ENCODE measurements around the gene MED13L. TPM values are rescaled to one million over a fixed set of nuclear protein-coding genes. Genes with fewer than 3 reads are reported as not detected.

Gene MED13L
- polyA plus RNA-seq, 1 donor from 2014 or later, result 10.7 TPM

GRCh38 chr12:116116650-116117424 lies 160.7 kb downstream of the MED13L start:
- H3K36me3 Mint-ChIP-seq, result peaks cover 2% of the 10 kb centered on the region
- H3K4me1 Mint-ChIP-seq, result peaks cover 38 to 52% (median 46%) of the 10 kb centered on the region in 3 donors
- H3K27me3 Mint-ChIP-seq, result no peaks in the 10 kb centered on the region
- H3K4me3 Mint-ChIP-seq, result no peak overlapping the region
- H3K27ac Mint-ChIP-seq, result peak overlapping the region in 1 of 3 donors; percentile 64
- no peaks in the 10 kb centered on the region for H3K9me3 Mint-ChIP-seq

DNA sequence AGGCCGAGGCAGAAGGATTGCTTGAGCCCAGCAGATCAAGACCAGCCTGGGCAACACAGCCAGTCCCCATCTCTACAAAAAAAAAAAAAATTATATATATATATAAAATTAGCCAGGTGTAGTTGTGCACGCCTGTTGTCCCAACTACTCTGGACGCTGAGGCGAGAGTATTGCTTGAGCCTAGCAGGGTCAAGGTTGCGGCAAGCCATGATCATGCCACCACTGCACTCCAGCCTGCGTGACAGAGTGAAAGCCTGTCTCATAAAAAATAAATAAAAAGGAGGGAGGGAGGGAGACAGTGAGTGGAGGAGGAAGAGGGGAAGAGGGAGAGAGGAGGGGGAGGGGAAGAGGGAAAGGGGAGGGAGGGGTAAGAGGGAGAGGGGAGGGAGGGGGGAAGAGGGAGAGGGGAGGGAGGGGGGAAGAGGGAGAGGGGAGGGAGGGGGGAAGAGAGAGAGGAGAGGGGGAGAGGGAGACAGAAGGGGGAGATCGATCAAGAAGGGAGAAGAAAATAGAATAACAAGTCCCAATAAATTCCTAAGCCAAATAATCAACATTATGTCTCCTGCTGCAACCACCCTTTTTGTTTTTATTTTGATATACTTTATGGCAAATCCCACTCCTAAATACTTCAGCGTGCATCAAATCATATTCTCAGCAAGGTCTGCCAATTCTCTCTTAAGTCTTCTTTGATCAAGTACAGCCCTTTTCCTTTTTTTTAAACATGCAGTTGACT lies 163.9 kb downstream of the MED13L start:
- Mint-ChIP-seq H3K27ac (peak overlapping the region in 1 of 3 donors; percentile 9), H3K27me3 (no peaks in the 10 kb centered on the region), H3K4me3 (no peak overlapping the region), H3K36me3 (peaks cover 2% of the 10 kb centered on the region), H3K9me3 (no peaks in the 10 kb centered on the region), H3K4me1 (peaks cover 22 to 43% (median 24%) of the 10 kb centered on the region in 3 donors)

GRCh38 chr12:116106870-116107269 lies 170.6 kb downstream of the MED13L start:
- peaks cover 7 to 23% (median 18%) of the 10 kb centered on the region in 3 donors for H3K4me1 Mint-ChIP-seq
- no peak overlapping the region for H3K4me3 Mint-ChIP-seq
- peaks cover 15% of the 10 kb centered on the region for H3K36me3 Mint-ChIP-seq
- no peaks in the 10 kb centered on the region for H3K9me3 Mint-ChIP-seq
- H3K27me3 Mint-ChIP-seq, result no peaks in the 10 kb centered on the region
- H3K27ac Mint-ChIP-seq, result no peak overlapping the region

GRCh38 chr12:116104167-116104767 lies 173.2 kb downstream of the MED13L start:
- Mint-ChIP-seq H3K27ac (no peak overlapping the region), H3K4me3 (no peak overlapping the region), H3K27me3 (no peaks in the 10 kb centered on the region), H3K4me1 (peaks cover 18 to 34% (median 32%) of the 10 kb centered on the region in 3 donors), H3K36me3 (peaks cover 12% of the 10 kb centered on the region), H3K9me3 (no peaks in the 10 kb centered on the region)

DNA sequence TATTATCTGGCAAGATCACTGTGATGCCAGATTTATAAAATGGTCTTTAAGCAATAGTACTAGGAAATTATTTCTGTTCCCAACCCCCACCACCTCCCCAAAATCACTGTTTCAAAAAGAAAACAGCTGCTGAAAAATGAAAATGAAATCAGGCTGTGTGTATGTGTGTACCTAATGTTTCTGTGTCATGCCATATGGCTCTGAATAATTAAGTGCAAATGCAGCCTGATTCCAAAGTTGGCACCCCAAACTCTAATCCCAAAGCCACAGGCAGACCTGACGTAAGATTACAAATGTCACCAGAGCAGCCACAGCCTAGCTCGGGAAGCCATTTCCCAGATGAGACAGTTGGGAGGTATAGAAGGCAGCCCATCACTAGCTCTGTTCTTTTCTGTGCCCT lies 175.5 kb downstream of the MED13L start:
- no peaks in the 10 kb centered on the region for H3K9me3 Mint-ChIP-seq
- peaks cover 10% of the 10 kb centered on the region for H3K36me3 Mint-ChIP-seq
- H3K27me3 Mint-ChIP-seq, result no peaks in the 10 kb centered on the region
- H3K27ac Mint-ChIP-seq, result no peak overlapping the region
- H3K4me3 Mint-ChIP-seq, result no peak overlapping the region
- peaks cover 23 to 39% (median 37%) of the 10 kb centered on the region in 3 donors for H3K4me1 Mint-ChIP-seq

GRCh38 chr12:116099652-116100432 lies 177.7 kb downstream of the MED13L start:
- Mint-ChIP-seq H3K4me3 (peak overlapping the region in 1 of 4 donors; percentile 73), H3K27me3 (no peaks in the 10 kb centered on the region), H3K36me3 (no peaks in the 10 kb centered on the region), H3K4me1 (peaks cover 23 to 34% (median 33%) of the 10 kb centered on the region in 3 donors), H3K27ac (no peak overlapping the region), H3K9me3 (no peaks in the 10 kb centered on the region)

- no peaks in the 10 kb centered on the region for H3K27me3 Mint-ChIP-seq
- no peaks in the 10 kb centered on the region for H3K36me3 Mint-ChIP-seq
- no peak overlapping the region for H3K4me3 Mint-ChIP-seq
- no peaks in the 10 kb centered on the region for H3K9me3 Mint-ChIP-seq
- H3K4me1 Mint-ChIP-seq, result peaks cover 20 to 37% (median 30%) of the 10 kb centered on the region in 3 donors
- peak overlapping the region in 1 of 3 donors; percentile 53 for H3K27ac Mint-ChIP-seq
Observed at GRCh38 chr12:116096874-116097273, 180.6 kb downstream of the MED13L start.

- Mint-ChIP-seq H3K27ac (no peak overlapping the region), H3K4me3 (no peak overlapping the region)
Observed at GRCh38 chr12:116094475-116094874, 183.0 kb downstream of the MED13L start.

GRCh38 chr12:116093915-116094314 lies 183.6 kb downstream of the MED13L start:
- no peaks in the 10 kb centered on the region for H3K36me3 Mint-ChIP-seq
- H3K9me3 Mint-ChIP-seq, result no peaks in the 10 kb centered on the region
- H3K27me3 Mint-ChIP-seq, result no peaks in the 10 kb centered on the region
- H3K4me1 Mint-ChIP-seq, result peaks cover 5 to 21% (median 19%) of the 10 kb centered on the region in 3 donors
- H3K27ac Mint-ChIP-seq, result peak overlapping the region in 1 of 3 donors; percentile 35
- H3K4me3 Mint-ChIP-seq, result no peak overlapping the region

More at GRCh38 chr12:116094475-116094874, 183.0 kb downstream of the MED13L start:
- H3K27me3 Mint-ChIP-seq, result no peaks in the 10 kb centered on the region
- peaks cover 10 to 25% (median 25%) of the 10 kb centered on the region in 3 donors for H3K4me1 Mint-ChIP-seq
- H3K36me3 Mint-ChIP-seq, result no peaks in the 10 kb centered on the region
- H3K9me3 Mint-ChIP-seq, result no peaks in the 10 kb centered on the region

DNA sequence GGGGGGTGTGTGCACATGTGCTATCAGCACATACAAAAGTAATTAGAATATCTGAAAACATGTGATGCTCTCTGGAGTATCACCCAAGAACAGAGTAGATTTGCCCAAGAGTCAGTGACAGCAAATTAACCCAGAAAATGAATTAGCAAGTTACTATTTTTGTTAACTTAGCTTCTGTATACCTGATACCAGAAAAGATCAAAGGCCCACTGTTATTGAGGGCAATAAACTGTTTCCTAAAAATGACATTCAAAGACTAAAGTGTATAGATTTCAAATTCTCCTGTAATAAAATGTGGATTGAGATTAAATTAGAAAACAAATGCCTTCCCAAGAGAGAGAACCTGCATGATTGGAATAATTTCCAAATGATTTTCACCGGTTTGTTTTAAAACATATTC lies 184.7 kb downstream of the MED13L start:
- Mint-ChIP-seq H3K27me3 (no peaks in the 10 kb centered on the region), H3K36me3 (no peaks in the 10 kb centered on the region), H3K4me1 (peaks cover 12 to 30% (median 28%) of the 10 kb centered on the region in 3 donors), H3K27ac (no peak overlapping the region), H3K9me3 (no peaks in the 10 kb centered on the region), H3K4me3 (no peak overlapping the region)

DNA sequence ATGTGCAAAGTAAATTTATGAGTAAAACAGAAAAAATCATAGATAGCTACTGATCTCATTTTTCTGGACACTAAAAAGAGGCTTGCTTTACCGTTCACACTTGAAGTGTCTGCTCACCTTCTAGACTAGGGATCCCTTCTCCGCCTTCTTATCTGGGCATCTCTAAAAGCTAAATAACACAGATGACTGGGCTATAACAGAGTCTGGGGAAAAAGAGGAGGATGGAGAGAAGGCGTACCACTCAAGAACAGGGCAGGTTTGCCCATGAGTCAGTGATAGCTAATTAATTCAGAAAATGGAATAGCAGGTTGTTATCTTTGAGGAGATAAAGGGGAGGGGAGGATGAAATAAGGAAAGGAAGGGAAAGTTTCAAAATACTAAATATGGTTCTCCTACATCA lies 185.3 kb downstream of the MED13L start:
- peaks cover 2% of the 10 kb centered on the region for H3K36me3 Mint-ChIP-seq
- no peak overlapping the region for H3K4me3 Mint-ChIP-seq
- peaks cover 16 to 36% (median 32%) of the 10 kb centered on the region in 3 donors for H3K4me1 Mint-ChIP-seq
- H3K27ac Mint-ChIP-seq, result peak overlapping the region in 1 of 3 donors; percentile 55
- no peaks in the 10 kb centered on the region for H3K9me3 Mint-ChIP-seq
- H3K27me3 Mint-ChIP-seq, result no peaks in the 10 kb centered on the region

- no peaks in the 10 kb centered on the region for H3K9me3 Mint-ChIP-seq
- H3K36me3 Mint-ChIP-seq, result peaks cover 2% of the 10 kb centered on the region
- no peak overlapping the region for H3K4me3 Mint-ChIP-seq
- no peak overlapping the region for H3K27ac Mint-ChIP-seq
- H3K4me1 Mint-ChIP-seq, result peaks cover 16 to 39% (median 32%) of the 10 kb centered on the region in 3 donors
- no peaks in the 10 kb centered on the region for H3K27me3 Mint-ChIP-seq
Observed at GRCh38 chr12:116091579-116091978, 185.9 kb downstream of the MED13L start.

GRCh38 chr12:116090516-116090915 lies 187.0 kb downstream of the MED13L start:
- Mint-ChIP-seq H3K9me3 (no peaks in the 10 kb centered on the region), H3K36me3 (peaks cover 2% of the 10 kb centered on the region), H3K4me3 (no peak overlapping the region), H3K27ac (no peak overlapping the region), H3K27me3 (no peaks in the 10 kb centered on the region), H3K4me1 (peaks cover 22 to 42% (median 36%) of the 10 kb centered on the region in 3 donors)

- peaks cover 23 to 45% (median 36%) of the 10 kb centered on the region in 3 donors for H3K4me1 Mint-ChIP-seq
- peaks cover 2% of the 10 kb centered on the region for H3K36me3 Mint-ChIP-seq
- no peaks in the 10 kb centered on the region for H3K27me3 Mint-ChIP-seq
- no peaks in the 10 kb centered on the region for H3K9me3 Mint-ChIP-seq
- H3K27ac Mint-ChIP-seq, result no peak overlapping the region
- peak overlapping the region in 1 of 4 donors; percentile 61 for H3K4me3 Mint-ChIP-seq
Observed at GRCh38 chr12:116089080-116089479, 188.4 kb downstream of the MED13L start.

Measured in IgD-negative memory B cell (primary cell).